ENCODE measurements around the gene DSP. TPM values are rescaled to one million over a fixed set of nuclear protein-coding genes. Genes with fewer than 3 reads are reported as not detected.

DSP gene
- total and polyA plus RNA-seq, 2 donors from 2014 or later: 14.7 to 96.2 TPM

- no peak for DNase-seq
- intact Hi-C loops (cut with DNase I): no loop called here
These were observed 22.6 kb upstream of the DSP start for GRCh38 chr6:7518877-7519276.

GRCh38 chr6:7522873-7523272 lies 18.6 kb upstream of the DSP start:
- intact Hi-C loops (cut with DNase I): no loop called here
- H3K9me3 ChIP-seq (ENCODE audit: control insufficient read depth in 2 of 3, insufficient read depth in 1 of 3, low read length in 3 of 3): no peaks in the 10 kb centered on the region
- FAIRE-seq: no peak
- H3K4me1 ChIP-seq (ENCODE audit: control insufficient read depth in 2 of 3, insufficient read depth in 2 of 3, low read depth in 1 of 3, low read length in 3 of 3): no peaks in the 10 kb centered on the region
- H3K36me3 ChIP-seq (ENCODE audit: control insufficient read depth in 2 of 3, insufficient read depth in 3 of 3, low read length in 3 of 3): no peaks in the 10 kb centered on the region
- H3K27ac ChIP-seq (ENCODE audit: low read depth in 2 of 2, low read length in 2 of 2): no peak overlapping the region
- H3K4me3 ChIP-seq (ENCODE audit: low read length in 3 of 3): no peak overlapping the region
- no peak for TF ChIP-seq CTCF (IDR thresholded peaks at IDR 0.05; ENCODE audit: borderline replicate concordance, extremely low read depth, insufficient read depth)
- H3K27me3 ChIP-seq (ENCODE audit: control insufficient read depth, insufficient read depth, low read length): no peaks in the 10 kb centered on the region
- DNase-seq: no peak
- no peak overlapping the region for H3K9ac ChIP-seq (ENCODE audit: low read length in 3 of 3)

More at GRCh38 chr6:7518877-7519276, 22.6 kb upstream of the DSP start:
- Histone ChIP-seq H3K36me3 (ENCODE audit: control insufficient read depth in 2 of 3, insufficient read depth in 3 of 3, low read length in 3 of 3) (no peaks in the 10 kb centered on the region), H3K4me3 (ENCODE audit: low read length in 3 of 3) (no peak overlapping the region), H3K27ac (ENCODE audit: low read depth in 2 of 2, low read length in 2 of 2) (no peak overlapping the region), H3K9me3 (ENCODE audit: control insufficient read depth in 2 of 3, insufficient read depth in 1 of 3, low read length in 3 of 3) (no peaks in the 10 kb centered on the region), H3K4me1 (ENCODE audit: control insufficient read depth in 2 of 3, insufficient read depth in 2 of 3, low read depth in 1 of 3, low read length in 3 of 3) (no peaks in the 10 kb centered on the region), H3K9ac (ENCODE audit: low read length in 3 of 3) (no peak overlapping the region), H3K27me3 (ENCODE audit: control insufficient read depth, insufficient read depth, low read length) (no peaks in the 10 kb centered on the region)
- TF ChIP-seq CTCF (IDR thresholded peaks at IDR 0.05; ENCODE audit: borderline replicate concordance, extremely low read depth, insufficient read depth): no peak
- FAIRE-seq: no peak

GRCh38 chr6:7523922-7524321 lies 17.5 kb upstream of the DSP start:
- no peaks in the 10 kb centered on the region for H3K9me3 ChIP-seq (ENCODE audit: control insufficient read depth in 2 of 3, insufficient read depth in 1 of 3, low read length in 3 of 3)
- DNase-seq (no peak), FAIRE-seq (no peak)
- intact Hi-C loops (cut with DNase I): no loop called here
- no peaks in the 10 kb centered on the region for H3K4me1 ChIP-seq (ENCODE audit: control insufficient read depth in 2 of 3, insufficient read depth in 2 of 3, low read depth in 1 of 3, low read length in 3 of 3)
- TF ChIP-seq CTCF (IDR thresholded peaks at IDR 0.05; ENCODE audit: borderline replicate concordance, extremely low read depth, insufficient read depth): no peak
- no peak overlapping the region for H3K27ac ChIP-seq (ENCODE audit: low read depth in 2 of 2, low read length in 2 of 2)
- H3K9ac ChIP-seq (ENCODE audit: low read length in 3 of 3): no peak overlapping the region
- H3K27me3 ChIP-seq (ENCODE audit: control insufficient read depth, insufficient read depth, low read length): no peaks in the 10 kb centered on the region
- no peak overlapping the region for H3K4me3 ChIP-seq (ENCODE audit: low read length in 3 of 3)
- no peaks in the 10 kb centered on the region for H3K36me3 ChIP-seq (ENCODE audit: control insufficient read depth in 2 of 3, insufficient read depth in 3 of 3, low read length in 3 of 3)

GRCh38 chr6:7526755-7527154 lies 14.7 kb upstream of the DSP start:
- Histone ChIP-seq H3K9me3 (ENCODE audit: control insufficient read depth in 2 of 3, insufficient read depth in 1 of 3, low read length in 3 of 3) (no peaks in the 10 kb centered on the region), H3K4me3 (ENCODE audit: low read length in 3 of 3) (no peak overlapping the region), H3K9ac (ENCODE audit: low read length in 3 of 3) (no peak overlapping the region), H3K36me3 (ENCODE audit: control insufficient read depth in 2 of 3, insufficient read depth in 3 of 3, low read length in 3 of 3) (no peaks in the 10 kb centered on the region), H3K27ac (ENCODE audit: low read depth in 2 of 2, low read length in 2 of 2) (no peak overlapping the region), H3K27me3 (ENCODE audit: control insufficient read depth, insufficient read depth, low read length) (no peaks in the 10 kb centered on the region), H3K4me1 (ENCODE audit: control insufficient read depth in 2 of 3, insufficient read depth in 2 of 3, low read depth in 1 of 3, low read length in 3 of 3) (no peaks in the 10 kb centered on the region)
- TF ChIP-seq CTCF (IDR thresholded peaks at IDR 0.05; ENCODE audit: borderline replicate concordance, extremely low read depth, insufficient read depth): no peak
- FAIRE-seq (no peak), DNase-seq (no peak)
- intact Hi-C loops (cut with DNase I): no loop called here
